Lung (tissue), 12 donors: Measurements from ENCODE around the gene COL9A3. TPM values are rescaled to one million over a fixed set of nuclear protein-coding genes. Genes with fewer than 3 reads are reported as not detected.

Experiments
- ATAC-seq: fragments of 200-7000 bp; cut with Tn5 transposase; one replicate; pipeline ENCODE4 v1.9.1; 2020; ENCODE audit warnings: moderate number of reproducible peaks; ENCODE audit not compliant: insufficient read depth, low FRiP score
- DNase-seq, 3 donors: peaks; one replicate each; pipeline ENCODE4 v3.0.0-alpha.2; 2013 to 2017
- H3K27ac ChIP-seq, 2 donors: one replicate each; pipeline ENCODE4 v1.5.1; 2013; ENCODE audit warnings: mild to moderate bottlenecking in 2 of 2, moderate library complexity in 2 of 2, control low read depth in 1 of 2, inconsistent platforms in 1 of 2, low read depth in 1 of 2, low read length in 1 of 2
- H3K27me3 ChIP-seq, 3 donors: one replicate each; pipeline ENCODE4 v1.5.1; 2013; ENCODE audit warnings: low read length in 2 of 3; ENCODE audit not compliant: control insufficient read depth in 3 of 3, insufficient read depth in 3 of 3
- H3K36me3 ChIP-seq, 4 donors: one replicate each; pipeline ENCODE4 v1.5.1; 2013; ENCODE audit warnings: low read length in 4 of 4, mild to moderate bottlenecking in 1 of 4, moderate library complexity in 1 of 4; ENCODE audit not compliant: control insufficient read depth in 4 of 4, insufficient read depth in 4 of 4
- H3K4me1 ChIP-seq, 5 donors: one replicate each; pipeline ENCODE4 v1.5.1; 2013; ENCODE audit warnings: low read length in 5 of 5, mild to moderate bottlenecking in 2 of 5, moderate library complexity in 1 of 5; ENCODE audit not compliant: control insufficient read depth in 5 of 5, insufficient read depth in 5 of 5
- H3K4me3 ChIP-seq: one replicate; pipeline ENCODE4 v1.5.1; 2013; ENCODE audit warnings: mild to moderate bottlenecking, control low read depth, moderate library complexity
- H3K9ac ChIP-seq, 2 donors: one replicate each; pipeline ENCODE4 v1.5.1; 2013; ENCODE audit warnings: low read length in 2 of 2, control low read depth in 1 of 2; ENCODE audit not compliant: insufficient read depth in 1 of 2
- H3K9me3 ChIP-seq, 4 donors: one replicate each; pipeline ENCODE4 v1.5.1; 2013; ENCODE audit warnings: low read length in 3 of 4, mild to moderate bottlenecking in 1 of 4, moderate library complexity in 1 of 4; ENCODE audit not compliant: control insufficient read depth in 4 of 4, insufficient read depth in 3 of 4
- CTCF ChIP-seq: IDR thresholded peaks from 2 replicates; pipeline ENCODE4 v1.5.1; 2012; ENCODE audit warnings: mild to moderate bottlenecking; ENCODE audit errors: control extremely low read depth, extremely low read depth
- whole genome bisulfite sequencing, 2 donors: extraction: QIAGEN DNeasy Blood & Tissue Kit; methylation state at CpG; one replicate each; pipeline ENCODE4 v1.1.7; 2013; 5-methylcytosine and 5-hydroxymethylcytosine counted together
- polyA plus RNA-seq, 2 donors: library from polyadenylated mRNA; stranded (reverse); fragments of 200-250 nt; gene quantifications; one replicate each; pipeline ENCODE4 v1.2.1, GENCODE V29; 2013
- total RNA-seq, 2 donors: library from RNA; depleted of rRNA in 1 of 2; stranded (reverse); fragments of >200 nt in 1 of 2; gene quantifications; one replicate each; pipeline ENCODE4 v1.2.1, GENCODE V29; 2014 to 2021
- donor health status: control.
- donor health status: control.
- donor health status: Bipolar disorder and iron deficiency.
- donor health status: healthy.
- donor health status: DM: yes; HTN: yes; CAD: no.

The COL9A3 gene
- total and polyA plus RNA-seq, 4 donors: 0.55 to 26.1 (median 4.0) TPM

DNA sequence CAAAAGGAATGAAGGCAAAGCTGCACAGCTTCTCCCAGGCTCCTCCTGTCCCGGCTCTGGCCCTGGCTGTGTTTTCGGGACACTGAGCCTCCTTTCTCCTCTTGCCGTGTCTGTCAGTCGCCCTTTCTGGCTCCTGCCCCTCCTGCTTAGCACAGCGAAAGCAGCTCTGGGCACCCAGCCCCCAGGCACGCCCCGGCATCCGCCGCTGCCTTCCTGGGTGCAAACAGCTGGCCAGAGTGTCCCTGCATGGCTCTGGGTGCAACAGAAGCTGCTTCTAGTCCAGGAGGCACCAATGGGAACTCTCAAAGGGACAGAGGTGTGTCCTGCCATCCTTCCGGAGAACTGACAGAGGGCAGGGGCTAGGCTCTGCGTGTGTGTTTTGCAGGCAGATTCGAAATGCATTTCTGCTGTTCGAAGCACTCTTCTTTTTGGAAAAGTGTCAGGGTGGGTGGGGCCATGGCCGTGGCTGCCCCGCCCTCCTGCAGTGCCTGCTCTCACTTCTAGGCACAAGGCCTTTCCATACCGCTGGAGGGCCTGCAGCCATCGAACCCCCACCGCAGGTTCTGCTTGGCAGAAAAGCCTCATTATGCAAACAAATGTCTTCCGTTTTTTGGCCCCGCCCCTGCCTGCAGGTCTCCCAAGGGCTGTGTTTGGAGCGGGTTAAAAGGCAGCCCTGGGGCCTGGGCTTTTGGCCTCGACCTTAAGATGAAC lies 15.5 kb downstream of the COL9A3 start:
- H3K4me3 ChIP-seq: no peak overlapping the region
- no peaks in the 10 kb centered on the region for H3K27me3 ChIP-seq
- ATAC-seq (no peak), DNase-seq (peak; percentile 17 to 84 (median 29))
- no peak for TF ChIP-seq CTCF
- no peak overlapping the region for H3K9ac ChIP-seq
- H3K36me3 ChIP-seq: no peaks in the 10 kb centered on the region
- 33% methylated on average over 21 to 22 of the region's 22 CpGs for WGBS, 2 donors
- H3K4me1 ChIP-seq: peaks cover 0 to 24% (median 7%) of the 10 kb centered on the region in 5 donors
- H3K27ac ChIP-seq: no peak overlapping the region
- no peaks in the 10 kb centered on the region for H3K9me3 ChIP-seq

- no peak overlapping the region for H3K4me3 ChIP-seq
- no peaks in the 10 kb centered on the region for H3K9me3 ChIP-seq
- 30 to 36% methylated on average over 14 of the region's 14 CpGs for WGBS, 2 donors
- peaks cover 0 to 24% (median 7%) of the 10 kb centered on the region in 5 donors for H3K4me1 ChIP-seq
- no peak for TF ChIP-seq CTCF
- no peak overlapping the region for H3K27ac ChIP-seq
- peak in 1 of 3 donors; percentile 12 for DNase-seq
- no peak for ATAC-seq
- no peaks in the 10 kb centered on the region for H3K36me3 ChIP-seq
- no peak overlapping the region for H3K9ac ChIP-seq
- no peaks in the 10 kb centered on the region for H3K27me3 ChIP-seq
Measured at GRCh38 chr20:62832951-62833391, 16.1 kb downstream of the COL9A3 start.

DNA sequence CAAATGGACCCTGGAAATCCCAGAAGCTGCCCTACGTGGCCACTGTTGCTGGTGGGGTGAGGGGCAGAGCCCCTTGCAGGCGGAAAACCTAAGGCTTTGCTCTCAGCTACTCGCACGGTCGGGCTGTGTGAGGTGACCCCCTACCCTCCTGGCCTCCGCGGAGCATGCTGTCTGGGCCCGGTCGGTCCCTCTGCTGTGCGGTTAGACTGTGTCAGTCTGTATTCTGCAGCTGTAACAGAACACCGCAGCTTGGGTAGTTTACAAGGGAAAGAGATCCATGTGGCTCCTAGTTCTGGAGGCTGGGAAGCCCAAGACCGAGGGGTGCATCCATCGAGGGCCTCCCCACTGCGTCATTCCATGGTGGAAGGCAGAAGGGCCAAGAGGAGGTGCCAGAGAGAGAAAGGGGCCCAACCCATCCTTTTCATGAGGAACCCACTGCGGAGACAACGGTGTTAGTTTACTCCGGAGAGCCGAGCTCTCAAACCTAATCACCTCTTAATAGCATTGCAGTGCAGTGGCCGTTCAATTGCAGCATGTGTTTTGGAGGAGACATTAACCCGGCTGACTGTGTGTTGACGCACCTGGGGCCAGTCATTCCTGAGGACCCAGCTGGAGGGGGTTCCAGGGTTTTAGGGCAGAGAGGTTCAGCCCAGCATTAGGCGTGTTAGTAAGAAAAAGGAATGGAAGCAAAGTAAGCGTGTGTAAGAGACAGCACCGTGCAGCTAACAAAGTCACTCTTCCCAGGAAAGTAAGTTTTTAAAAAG lies 18.3 kb downstream of the COL9A3 start:
- H3K9me3 ChIP-seq: no peaks in the 10 kb centered on the region
- no peak overlapping the region for H3K4me3 ChIP-seq
- H3K4me1 ChIP-seq: peaks cover 0 to 24% (median 7%) of the 10 kb centered on the region in 5 donors
- ATAC-seq (no peak), DNase-seq (no peak)
- H3K9ac ChIP-seq: no peak overlapping the region
- no peak for TF ChIP-seq CTCF
- no peaks in the 10 kb centered on the region for H3K27me3 ChIP-seq
- WGBS, 2 donors: 91 to 96% methylated on average over 24 of the region's 24 CpGs
- no peaks in the 10 kb centered on the region for H3K36me3 ChIP-seq
- H3K27ac ChIP-seq: no peak overlapping the region
